Cardiac fibroblast (primary cell): ENCODE results near the gene CSF1R.

ENCODE experiments used
- DNase-seq, 2 donors: peaks; one replicate each; pipeline versions ENCODE4 v3.0.0 to v3.0.0-alpha.2; 2010; ENCODE audit warnings: low read depth in 2 of 2
- H3K4me3 ChIP-seq, 2 donors: replicated peaks in 1 of 2; 1 replicate in 1 of 2; 2 replicates in 1 of 2; pipeline ENCODE4 v1.5.1; 2011; ENCODE audit warnings: low read depth in 2 of 2, low read length in 2 of 2, mild to moderate bottlenecking in 2 of 2, moderate library complexity in 1 of 2
- TF ChIP-seq, protein P1 (sequence below): IDR thresholded peaks from one replicate; pipeline ENCODE4 v1.5.1; 2011; ENCODE audit warnings: low read depth, mild to moderate bottlenecking, low read length, inconsistent platforms

The CSF1R gene

GRCh38 chr5:150125334-150125733 lies 39.0 kb upstream of the CSF1R start:
- TF ChIP-seq, protein P1, sequence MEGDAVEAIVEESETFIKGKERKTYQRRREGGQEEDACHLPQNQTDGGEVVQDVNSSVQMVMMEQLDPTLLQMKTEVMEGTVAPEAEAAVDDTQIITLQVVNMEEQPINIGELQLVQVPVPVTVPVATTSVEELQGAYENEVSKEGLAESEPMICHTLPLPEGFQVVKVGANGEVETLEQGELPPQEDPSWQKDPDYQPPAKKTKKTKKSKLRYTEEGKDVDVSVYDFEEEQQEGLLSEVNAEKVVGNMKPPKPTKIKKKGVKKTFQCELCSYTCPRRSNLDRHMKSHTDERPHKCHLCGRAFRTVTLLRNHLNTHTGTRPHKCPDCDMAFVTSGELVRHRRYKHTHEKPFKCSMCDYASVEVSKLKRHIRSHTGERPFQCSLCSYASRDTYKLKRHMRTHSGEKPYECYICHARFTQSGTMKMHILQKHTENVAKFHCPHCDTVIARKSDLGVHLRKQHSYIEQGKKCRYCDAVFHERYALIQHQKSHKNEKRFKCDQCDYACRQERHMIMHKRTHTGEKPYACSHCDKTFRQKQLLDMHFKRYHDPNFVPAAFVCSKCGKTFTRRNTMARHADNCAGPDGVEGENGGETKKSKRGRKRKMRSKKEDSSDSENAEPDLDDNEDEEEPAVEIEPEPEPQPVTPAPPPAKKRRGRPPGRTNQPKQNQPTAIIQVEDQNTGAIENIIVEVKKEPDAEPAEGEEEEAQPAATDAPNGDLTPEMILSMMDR: no peak
- DNase-seq: no peak
- no peak overlapping the region for H3K4me3 ChIP-seq

DNA sequence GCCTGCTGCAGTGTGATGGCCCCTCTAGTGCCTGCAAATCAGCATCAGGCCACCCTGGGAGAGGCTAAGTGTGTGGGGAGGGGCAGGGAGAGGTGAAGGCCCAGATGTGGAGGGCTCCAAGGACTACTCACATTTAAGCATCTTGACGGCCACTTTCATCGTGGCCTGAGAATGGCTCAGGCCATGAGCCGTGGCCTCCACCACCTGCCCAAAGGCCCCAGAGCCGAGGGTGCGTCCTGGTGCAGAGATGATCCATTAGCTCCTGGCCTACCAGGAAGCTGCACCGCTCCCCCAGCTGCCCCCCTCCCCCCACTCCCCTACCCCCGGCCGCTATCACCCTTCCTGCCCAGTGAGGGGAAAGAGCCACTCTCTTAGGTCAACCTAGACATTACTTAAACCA lies 38.2 kb upstream of the CSF1R start:
- TF ChIP-seq, protein P1: no peak
- H3K4me3 ChIP-seq: no peak overlapping the region
- no peak for DNase-seq

DNA sequence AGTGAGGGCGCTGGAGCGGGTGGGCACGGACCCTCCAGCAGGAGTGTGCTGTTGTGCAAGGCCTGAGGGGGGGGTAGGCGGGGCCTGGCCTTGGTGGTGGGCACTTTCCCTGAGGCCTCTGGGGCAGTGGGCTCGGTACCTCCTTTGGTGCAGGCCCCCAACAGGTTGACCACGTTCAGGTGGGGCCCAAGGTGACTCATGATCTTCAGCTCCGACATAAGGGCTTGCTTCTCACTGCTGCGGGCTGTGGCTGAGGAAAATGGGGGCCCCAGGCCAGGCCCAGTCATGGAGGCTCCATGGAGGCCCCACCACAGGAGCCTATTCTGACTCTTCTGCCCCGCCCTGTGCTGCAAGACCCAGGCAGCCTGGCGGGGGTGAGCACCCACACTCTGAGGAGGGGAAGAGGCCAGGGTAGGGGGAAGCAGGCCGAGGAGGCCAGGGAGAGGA lies 37.8 kb upstream of the CSF1R start:
- no peak overlapping the region for H3K4me3 ChIP-seq
- no peak for DNase-seq
- TF ChIP-seq, protein P1: no peak

DNA sequence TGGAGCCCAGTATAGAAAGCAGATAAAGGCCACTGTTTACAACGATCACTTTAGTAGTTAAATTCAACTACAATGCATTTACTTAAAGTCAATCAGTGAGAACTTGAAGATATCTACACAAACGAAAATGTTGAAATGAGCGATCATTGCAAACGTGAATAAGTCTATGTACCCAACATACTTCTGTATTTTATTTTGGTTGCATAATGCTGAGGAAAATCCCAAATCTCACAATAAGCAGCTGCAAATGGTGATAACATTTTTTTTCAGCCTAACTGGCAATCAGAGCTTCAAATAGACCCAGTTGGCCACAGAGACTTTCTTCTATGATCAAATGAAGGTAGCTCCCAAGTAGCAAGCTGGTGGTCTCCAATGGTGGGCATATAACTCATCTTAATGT lies 37.2 kb upstream of the CSF1R start:
- TF ChIP-seq, protein P1: no peak
- no peak overlapping the region for H3K4me3 ChIP-seq
- no peak for DNase-seq

DNA sequence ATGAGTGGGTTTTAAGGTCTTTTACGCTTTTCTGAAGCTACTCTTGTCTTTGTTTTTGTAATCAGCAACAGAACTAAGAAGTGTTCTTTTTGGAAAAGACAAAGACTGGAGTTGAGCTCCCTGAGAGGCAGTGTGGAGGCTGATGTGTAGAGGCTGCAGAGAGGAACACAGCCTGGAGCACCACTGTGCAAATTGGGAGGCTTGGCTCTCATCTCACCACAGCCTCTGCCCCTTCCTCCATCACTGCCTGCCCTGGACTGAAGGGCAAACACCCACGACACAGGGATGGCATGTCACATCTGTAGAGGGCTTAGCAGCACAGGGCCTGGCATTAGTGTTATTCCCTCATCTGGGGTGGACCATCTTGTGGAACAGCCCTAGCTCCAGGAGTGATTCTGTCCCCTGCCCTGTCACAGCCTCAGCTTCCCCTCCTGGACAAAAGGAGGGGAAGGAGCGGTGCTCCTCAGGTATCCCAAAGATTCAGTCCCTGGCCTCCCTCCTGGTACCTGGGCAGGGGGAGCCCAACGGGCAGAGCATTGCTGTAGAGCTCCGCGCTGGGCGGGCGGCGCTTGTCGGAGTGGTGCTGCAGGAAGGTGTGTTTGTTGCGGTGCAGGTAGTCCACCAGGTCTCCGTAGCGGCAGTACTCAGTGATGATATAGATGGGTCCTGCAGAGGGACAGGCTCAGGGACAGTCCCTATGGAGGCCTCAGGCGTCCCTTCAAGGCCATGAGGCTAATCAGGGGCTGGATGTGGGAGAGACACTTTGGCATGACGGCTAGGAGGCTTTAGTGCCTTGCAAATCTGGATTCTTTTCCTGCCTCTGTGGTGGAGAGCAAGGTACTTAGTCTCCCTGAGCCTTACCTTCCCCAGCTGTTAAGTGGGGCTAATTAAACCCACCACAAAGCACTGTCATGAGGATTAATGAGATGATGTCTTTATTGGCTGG lies 36.5 kb upstream of the CSF1R start:
- no peak overlapping the region for H3K4me3 ChIP-seq
- TF ChIP-seq, protein P1: no peak
- DNase-seq: no peak

- H3K4me3 ChIP-seq: no peak overlapping the region
- no peak for DNase-seq
- TF ChIP-seq, protein P1: peak; percentile 26
Measured at GRCh38 chr5:150122158-150122510, 35.8 kb upstream of the CSF1R start.
